HG02938 (cell line): ENCODE results near the gene GSTM1.
A peak's percentile ranks its signal among the peaks of the same experiment; 100 is the strongest.

Source experiments
- ATAC-seq: cut with Tn5 transposase; IDR thresholded peaks from one replicate; pipeline ENCODE4 v1.9.1; 2021; ENCODE audit warnings: mild to moderate bottlenecking, moderate library complexity; ENCODE audit not compliant: unreplicated experiment

The GSTM1 gene

GRCh38 chr1:109726007-109726406, 38.4 kb downstream of the GSTM1 start:
- ATAC-seq = no peak

DNA sequence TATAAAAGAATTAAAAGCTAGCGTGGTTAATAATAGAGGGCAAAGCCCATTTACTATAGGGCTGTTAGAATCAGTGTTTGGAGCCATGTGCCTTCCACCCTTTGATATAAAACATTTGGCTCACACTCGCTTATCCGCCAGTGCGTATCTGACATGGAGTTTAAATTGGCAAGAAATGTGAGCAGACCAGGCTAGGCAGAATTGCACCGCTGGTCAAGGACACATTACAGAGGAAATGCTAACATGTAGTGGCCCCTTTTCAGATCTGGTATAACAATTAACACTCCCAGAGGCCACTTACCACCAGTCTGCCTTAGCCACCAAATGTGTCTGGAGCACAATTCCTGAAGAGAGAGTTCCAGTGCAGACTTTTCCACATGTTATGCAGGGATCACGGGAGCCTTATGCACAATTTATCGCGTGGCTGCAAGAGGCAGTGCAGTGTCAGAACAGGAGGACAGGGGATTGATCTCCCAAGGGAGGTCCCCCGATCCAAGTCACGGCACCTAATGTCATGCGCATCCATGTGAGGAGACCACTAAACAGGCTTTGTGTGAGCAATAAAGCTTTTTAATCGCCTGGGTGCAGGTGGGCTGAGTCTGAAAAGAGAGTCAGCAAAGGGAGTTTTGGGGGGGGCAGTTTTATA, 39.2 kb downstream of the GSTM1 start:
- no peak for ATAC-seq

GRCh38 chr1:109728870-109729269, 41.3 kb downstream of the GSTM1 start:
- ATAC-seq = no peak

- no peak for ATAC-seq
Observed at GRCh38 chr1:109730666-109731065, 43.0 kb downstream of the GSTM1 start.

- no peak for ATAC-seq
Observed at GRCh38 chr1:109732390-109732881, 44.8 kb downstream of the GSTM1 start.

GRCh38 chr1:109733236-109733870, 45.7 kb downstream of the GSTM1 start:
- no peak for ATAC-seq

DNA sequence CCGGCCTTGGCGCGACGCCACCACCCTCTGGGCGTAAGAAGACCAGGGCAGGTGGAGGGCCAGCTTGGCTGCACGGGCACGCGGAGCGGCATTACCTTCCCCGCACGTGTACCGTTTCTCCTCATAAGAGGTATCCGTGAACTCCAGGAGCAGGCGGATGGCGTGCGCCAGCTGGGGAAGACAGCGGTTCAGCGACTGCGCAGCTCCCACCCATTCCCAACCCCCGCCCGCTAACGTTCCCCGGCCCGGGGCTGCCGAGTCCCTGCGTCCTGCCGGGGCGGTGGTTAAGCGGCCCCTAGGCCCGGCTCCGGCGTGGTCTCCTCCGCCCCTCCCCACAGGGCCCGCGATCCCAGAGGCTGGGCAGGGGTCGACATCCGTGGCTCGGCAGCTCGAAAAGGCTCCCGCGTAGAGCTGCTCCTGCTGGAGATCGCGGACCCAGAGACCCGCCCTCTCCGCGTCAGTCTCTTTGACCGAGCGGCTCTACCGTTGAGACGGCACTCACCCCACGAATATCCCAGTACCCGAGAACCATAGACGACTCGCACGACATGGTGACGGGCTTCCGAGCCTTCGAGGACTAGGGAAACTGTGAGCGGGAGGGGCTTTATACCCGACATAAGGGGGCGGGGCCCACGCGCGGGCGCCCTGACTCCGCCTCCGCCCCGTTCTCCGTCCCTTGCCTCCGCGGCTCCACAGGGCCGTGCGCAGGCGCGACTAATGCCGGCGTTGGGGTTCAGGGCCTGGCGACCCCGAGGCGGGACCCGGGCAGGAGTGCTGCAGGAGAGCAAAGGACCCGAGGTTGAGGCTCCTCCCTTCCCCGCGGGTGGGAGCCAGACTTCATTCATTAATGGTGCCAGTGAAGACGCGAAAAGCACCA, 52.4 kb downstream of the GSTM1 start:
- ATAC-seq = peak; percentile 61

GRCh38 chr1:109740615-109741373, 53.2 kb downstream of the GSTM1 start, which contains the start of gene GSTM3:
GSTM3 (minus strand) TSS chr1:109741038; CDS start chr1:109740287, 751 bp downstream.
- no peak for ATAC-seq
